OCI-LY3 (cell line): ENCODE measurements around the gene FCHSD2.

Source experiments
- H2AFZ ChIP-seq: fragments of 200-600, 300-600 bp; shearing (Covaris generic); 2 replicates; pipeline ENCODE4 v1.6.0; 2014; ENCODE audit warnings: antibody characterized with exemption, low read depth, low read length
- H3K27ac ChIP-seq: fragments of 200-600, 300-600 bp; sonication (generic); 2 replicates; pipeline ENCODE4 v1.5.1; 2014; ENCODE audit warnings: mild to moderate bottlenecking, low read length, moderate library complexity, mixed read lengths
- H3K27me3 ChIP-seq: fragments of 200-600, 300-600 bp; sonication (generic); 2 replicates; pipeline ENCODE4 v1.6.1; 2014; ENCODE audit warnings: low read depth, low read length, mixed read lengths
- H3K36me3 ChIP-seq: fragments of 200-600, 300-600 bp; sonication (generic); replicated peaks from 2 replicates; pipeline ENCODE3; 2014; ENCODE audit warnings: low read depth, low read length, mixed read lengths
- H3K4me1 ChIP-seq: fragments of 300-600, 200-600 bp; sonication (generic); 2 replicates; pipeline ENCODE4 v1.6.1; 2014; ENCODE audit warnings: low read length, mixed read lengths
- H3K4me2 ChIP-seq: fragments of 200-600, 300-600 bp; sonication (generic); 2 replicates; pipeline ENCODE4 v1.6.1; 2014; ENCODE audit warnings: low read length, mixed read lengths
- H3K4me3 ChIP-seq: fragments of 300-600, 200-600 bp; sonication (generic); 2 replicates; pipeline ENCODE4 v1.5.1; 2014; ENCODE audit warnings: antibody characterized with exemption, mild to moderate bottlenecking, low read length, moderate library complexity
- H3K79me2 ChIP-seq: fragments of 300-600, 200-600 bp; shearing (Covaris generic); 2 replicates; pipeline ENCODE4 v1.6.1; 2014; ENCODE audit warnings: mild to moderate bottlenecking, low read length, mixed read lengths
- H3K9ac ChIP-seq: fragments of 300-600, 200-600 bp; shearing (Covaris generic); 2 replicates; pipeline ENCODE4 v1.6.0; 2014; ENCODE audit warnings: mild to moderate bottlenecking, low read length, moderate library complexity
- H3K9me3 ChIP-seq: fragments of 200-600, 300-600 bp; shearing (Covaris generic); 2 replicates; pipeline ENCODE4 v1.6.1; 2014; ENCODE audit warnings: low read length, mixed read lengths; ENCODE audit not compliant: insufficient read depth
- H4K20me1 ChIP-seq: fragments of 200-600, 300-600 bp; sonication (generic); 2 replicates; pipeline ENCODE4 v1.6.1; 2016; ENCODE audit warnings: low read length, mixed read lengths; ENCODE audit not compliant: insufficient read depth
- CTCF ChIP-seq: fragments of 200-600, 300-600 bp; sonication (generic); IDR thresholded peaks from 2 replicates; pipeline ENCODE4 v1.5.1; 2014; ENCODE audit warnings: antibody characterized with exemption, low read length, low read depth
- EZH2phosphoT487 ChIP-seq: fragments of 200-600 bp; shearing (Covaris generic); IDR thresholded peaks from 2 replicates; pipeline ENCODE4 v1.6.1; 2018; ENCODE audit warnings: antibody characterized with exemption, mixed run types, low read depth

FCHSD2 gene

DNA sequence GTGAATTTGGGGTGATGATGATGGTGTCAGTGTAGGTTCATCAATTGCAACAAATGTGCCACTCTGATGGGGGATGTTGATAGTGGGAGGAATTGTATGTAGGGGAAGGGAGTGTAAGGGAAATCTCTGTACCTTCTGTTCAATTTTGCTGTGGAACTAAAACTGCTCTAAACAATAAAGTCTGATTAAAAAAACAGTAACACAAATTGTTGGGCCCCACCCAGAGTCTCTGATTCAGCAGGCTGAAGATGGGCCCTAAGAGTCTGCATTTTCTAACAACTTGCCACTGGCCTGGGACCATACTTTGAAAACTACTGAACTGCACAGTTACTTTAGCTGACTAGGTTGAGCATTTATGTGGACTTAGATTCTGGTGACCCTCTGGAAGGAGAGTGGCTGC lies 214.7 kb downstream of the FCHSD2 start:
- H3K4me3 ChIP-seq: no peak overlapping the region

GRCh38 chr11:72926076-72926475 lies 216.0 kb downstream of the FCHSD2 start:
- Histone ChIP-seq H3K79me2 (peaks cover 77% of the 10 kb centered on the region), H3K27ac (no peak overlapping the region), H3K9me3 (no peaks in the 10 kb centered on the region), H4K20me1 (peaks cover 44% of the 10 kb centered on the region), H3K4me1 (peaks cover 7% of the 10 kb centered on the region), H3K27me3 (no peaks in the 10 kb centered on the region), H3K4me2 (no peak overlapping the region), H3K36me3 (peaks cover 31% of the 10 kb centered on the region), H3K4me3 (no peak overlapping the region), H2AFZ (no peak overlapping the region), H3K9ac (no peak overlapping the region)
- TF ChIP-seq CTCF (no peak), EZH2phosphoT487 (no peak)

More for the DNA sequence above, 214.7 kb downstream of the FCHSD2 start:
- no peak for TF ChIP-seq CTCF
- TF ChIP-seq EZH2phosphoT487: no peak
- H3K27me3 ChIP-seq: no peaks in the 10 kb centered on the region
- no peak overlapping the region for H3K9ac ChIP-seq
- H3K36me3 ChIP-seq: peaks cover 27% of the 10 kb centered on the region
- peaks cover 7% of the 10 kb centered on the region for H3K4me1 ChIP-seq
- H3K79me2 ChIP-seq: peaks cover 81% of the 10 kb centered on the region
- no peak overlapping the region for H2AFZ ChIP-seq
- H4K20me1 ChIP-seq: peaks cover 53% of the 10 kb centered on the region
- H3K27ac ChIP-seq: no peak overlapping the region
- no peaks in the 10 kb centered on the region for H3K9me3 ChIP-seq
- no peak overlapping the region for H3K4me2 ChIP-seq

DNA sequence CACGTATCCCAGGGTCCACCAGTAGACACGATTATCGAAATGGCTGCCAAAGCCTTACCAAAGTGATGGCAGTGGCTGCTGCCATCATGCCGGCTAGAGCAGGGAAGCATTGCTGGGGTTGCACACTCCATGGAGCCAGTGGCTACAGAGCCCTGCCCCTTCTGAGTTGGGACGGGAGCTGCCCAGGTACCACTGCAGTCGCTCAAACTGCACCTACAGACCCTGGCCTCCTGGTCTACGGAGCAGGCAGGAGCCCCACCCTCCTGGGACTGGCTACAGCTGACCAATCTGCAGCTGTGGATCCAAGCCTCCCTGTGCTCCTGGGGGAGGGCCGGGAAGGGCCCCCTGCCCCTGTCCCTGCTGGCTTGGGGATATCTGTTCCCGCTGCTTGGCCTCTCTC lies 216.5 kb downstream of the FCHSD2 start:
- Histone ChIP-seq H2AFZ (no peak overlapping the region), H3K9ac (no peak overlapping the region), H3K79me2 (peaks cover 79% of the 10 kb centered on the region), H3K36me3 (peaks cover 35% of the 10 kb centered on the region), H3K27ac (no peak overlapping the region), H3K4me2 (no peak overlapping the region), H3K4me3 (no peak overlapping the region), H3K27me3 (no peaks in the 10 kb centered on the region), H3K9me3 (no peaks in the 10 kb centered on the region), H4K20me1 (peaks cover 44% of the 10 kb centered on the region), H3K4me1 (peaks cover 7% of the 10 kb centered on the region)
- TF ChIP-seq EZH2phosphoT487 (no peak), CTCF (no peak)

DNA sequence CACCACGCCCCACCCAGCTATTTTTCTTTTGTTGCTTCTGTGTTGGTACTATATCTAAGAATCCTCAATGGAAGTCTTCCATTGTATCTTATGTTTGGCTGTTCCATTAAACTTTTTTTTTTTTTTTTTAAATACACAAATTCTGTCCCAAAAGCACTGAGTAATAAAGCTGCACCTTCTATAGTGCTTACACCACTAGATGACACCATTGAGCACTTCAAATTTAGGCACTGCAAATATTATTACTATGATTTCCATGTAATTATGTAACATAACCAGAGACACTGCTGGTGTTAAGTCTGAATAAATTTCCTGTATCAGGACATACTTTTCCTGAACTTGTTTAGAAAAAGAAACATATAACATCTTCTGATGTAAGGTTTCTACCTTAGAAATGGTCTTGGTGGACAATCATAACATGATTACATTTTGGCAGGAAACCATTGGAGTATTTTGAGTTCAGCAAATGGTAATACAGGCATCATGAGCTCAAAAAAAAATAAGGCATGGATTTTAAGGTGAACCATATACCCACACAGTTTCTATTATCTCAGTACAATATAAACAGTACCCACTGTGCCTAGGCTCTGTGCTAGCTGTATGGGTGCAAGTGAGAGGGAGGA lies 217.4 kb downstream of the FCHSD2 start:
- H2AFZ ChIP-seq: no peak overlapping the region
- TF ChIP-seq CTCF (peak; percentile 52), EZH2phosphoT487 (no peak)
- no peak overlapping the region for H3K27ac ChIP-seq
- peaks cover 36% of the 10 kb centered on the region for H4K20me1 ChIP-seq
- no peaks in the 10 kb centered on the region for H3K27me3 ChIP-seq
- no peaks in the 10 kb centered on the region for H3K4me1 ChIP-seq
- peaks cover 40% of the 10 kb centered on the region for H3K36me3 ChIP-seq
- H3K4me2 ChIP-seq: no peak overlapping the region
- H3K79me2 ChIP-seq: peaks cover 76% of the 10 kb centered on the region
- H3K9me3 ChIP-seq: no peaks in the 10 kb centered on the region
- H3K4me3 ChIP-seq: no peak overlapping the region
- no peak overlapping the region for H3K9ac ChIP-seq
